Smooth muscle cell (in vitro differentiated cells): ENCODE measurements around the gene FBXW11. TPM values are rescaled to one million over a fixed set of nuclear protein-coding genes. Genes with fewer than 3 reads are reported as not detected.

Experiments
- DNase-seq: peaks from one replicate; lab custom pipeline; 2025; ENCODE audit not compliant: unreplicated experiment; lab: John Stamatoyannopoulos, UW
- H2AFZ ChIP-seq: fragments of 200-600 bp; sonication (generic); 2 replicates; pipeline ENCODE4 v1.6.0; 2016; ENCODE audit warnings: antibody characterized with exemption, low read depth, mild to moderate bottlenecking
- H3F3A ChIP-seq: fragments of 200-600 bp; sonication (generic); 2 replicates; pipeline ENCODE4 v1.6.0; 2017; ENCODE audit warnings: antibody characterized with exemption, low read depth
- H3K27ac ChIP-seq: fragments of 200-600 bp; sonication (generic); 2 replicates; pipeline ENCODE4 v1.5.1; 2016; ENCODE audit warnings: low read depth, mild to moderate bottlenecking
- H3K27me3 ChIP-seq: fragments of 200-600 bp; sonication (generic); 2 replicates; pipeline ENCODE4 v1.6.1; 2016; ENCODE audit warnings: low read depth, mild to moderate bottlenecking
- H3K36me3 ChIP-seq: fragments of 200-600 bp; sonication (generic); 2 replicates; pipeline ENCODE4 v1.5.1; 2016; ENCODE audit warnings: low read depth
- H3K4me1 ChIP-seq: fragments of 200-600 bp; sonication (generic); 2 replicates; pipeline ENCODE4 v1.5.1; 2016; ENCODE audit warnings: low read depth
- H3K4me2 ChIP-seq: fragments of 200-600 bp; sonication (generic); 2 replicates; pipeline ENCODE4 v1.6.0; 2016; ENCODE audit warnings: mild to moderate bottlenecking
- H3K4me3 ChIP-seq: fragments of 200-600 bp; sonication (generic); 2 replicates; pipeline ENCODE4 v1.5.1; 2016; ENCODE audit warnings: mild to moderate bottlenecking
- H3K79me2 ChIP-seq: fragments of 200-600 bp; sonication (generic); 2 replicates; pipeline ENCODE4 v1.6.0; 2016; ENCODE audit warnings: low read depth, mild to moderate bottlenecking
- H3K9ac ChIP-seq: fragments of 200-600 bp; sonication (generic); 2 replicates; pipeline ENCODE4 v1.6.0; 2016; ENCODE audit warnings: low read depth
- H3K9me3 ChIP-seq: fragments of 200-600 bp; sonication (generic); replicated peaks from 2 replicates; pipeline ENCODE4 v1.5.1; 2016; ENCODE audit warnings: low read depth
- H4K20me1 ChIP-seq: fragments of 200-600 bp; sonication (generic); 2 replicates; pipeline ENCODE4 v1.6.0; 2016; ENCODE audit warnings: low read depth
- WGBS: methylation state at CpG from one replicate; pipeline ENCODE4 v1.1.7; 2016; ENCODE audit warnings: low lambda C conversion rate; 5-methylcytosine and 5-hydroxymethylcytosine counted together
- polyA plus RNA-seq: library from polyadenylated mRNA; unstranded; fragments of >200 nt; fragmentation: Nextera tagmentation; extraction: Ambion mirVana; gene quantifications from 2 replicates; pipeline ENCODE4 v1.2.1, GENCODE V29; 2016
- total RNA-seq: library from RNA; depleted of rRNA; stranded (reverse); fragments of >200 nt; gene quantifications from 2 replicates; pipeline ENCODE4 v1.2.3, GENCODE V29; 2014
- TF ChIP-seq, protein P1 (sequence below): fragments of 200-600 bp; sonication (generic); IDR thresholded peaks from 2 replicates; pipeline ENCODE4 v1.5.1; 2017; ENCODE audit warnings: borderline replicate concordance, mild to moderate bottlenecking, antibody characterized with exemption; ENCODE audit not compliant: insufficient read depth, poor library complexity, severe bottlenecking

The FBXW11 gene
- total and polyA plus RNA-seq, 2 experiments from 2014 or later: 27.4 to 83.7 TPM

DNA sequence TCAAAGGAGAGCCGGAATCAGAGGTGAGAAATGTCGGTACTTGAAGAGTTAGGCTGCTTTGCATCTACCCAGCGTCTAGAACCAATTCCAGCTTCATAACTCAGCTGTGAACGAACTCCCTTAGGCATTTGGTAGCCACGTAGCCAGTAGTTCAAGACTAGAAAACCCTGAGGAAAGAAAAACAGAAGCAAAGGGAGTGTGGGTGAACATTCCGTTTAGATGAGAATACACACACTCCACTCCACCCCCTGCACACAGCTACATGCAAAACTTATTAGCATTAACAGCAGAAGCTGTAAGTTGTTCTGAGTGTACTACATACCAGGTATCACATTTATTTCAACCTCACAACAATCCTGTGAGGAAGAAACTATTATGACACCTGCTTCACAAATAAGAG is 142.5 kb downstream of the FBXW11 start:
- no peak for DNase-seq
- Histone ChIP-seq H3F3A (no peaks in the 10 kb centered on the region), H3K4me2 (peak overlapping the region; percentile 52), H4K20me1 (peaks cover 47% of the 10 kb centered on the region), H2AFZ (no peak overlapping the region), H3K79me2 (no peaks in the 10 kb centered on the region), H3K9me3 (no peaks in the 10 kb centered on the region), H3K4me1 (no peaks in the 10 kb centered on the region), H3K36me3 (peaks cover 12% of the 10 kb centered on the region), H3K9ac (peak overlapping the region; percentile 21), H3K4me3 (no peak overlapping the region), H3K27me3 (no peaks in the 10 kb centered on the region), H3K27ac (peak overlapping the region; percentile 83)
- TF ChIP-seq, protein P1, sequence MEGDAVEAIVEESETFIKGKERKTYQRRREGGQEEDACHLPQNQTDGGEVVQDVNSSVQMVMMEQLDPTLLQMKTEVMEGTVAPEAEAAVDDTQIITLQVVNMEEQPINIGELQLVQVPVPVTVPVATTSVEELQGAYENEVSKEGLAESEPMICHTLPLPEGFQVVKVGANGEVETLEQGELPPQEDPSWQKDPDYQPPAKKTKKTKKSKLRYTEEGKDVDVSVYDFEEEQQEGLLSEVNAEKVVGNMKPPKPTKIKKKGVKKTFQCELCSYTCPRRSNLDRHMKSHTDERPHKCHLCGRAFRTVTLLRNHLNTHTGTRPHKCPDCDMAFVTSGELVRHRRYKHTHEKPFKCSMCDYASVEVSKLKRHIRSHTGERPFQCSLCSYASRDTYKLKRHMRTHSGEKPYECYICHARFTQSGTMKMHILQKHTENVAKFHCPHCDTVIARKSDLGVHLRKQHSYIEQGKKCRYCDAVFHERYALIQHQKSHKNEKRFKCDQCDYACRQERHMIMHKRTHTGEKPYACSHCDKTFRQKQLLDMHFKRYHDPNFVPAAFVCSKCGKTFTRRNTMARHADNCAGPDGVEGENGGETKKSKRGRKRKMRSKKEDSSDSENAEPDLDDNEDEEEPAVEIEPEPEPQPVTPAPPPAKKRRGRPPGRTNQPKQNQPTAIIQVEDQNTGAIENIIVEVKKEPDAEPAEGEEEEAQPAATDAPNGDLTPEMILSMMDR: no peak
- 48% methylated on average over 6 of the region's 6 CpGs for WGBS

DNA sequence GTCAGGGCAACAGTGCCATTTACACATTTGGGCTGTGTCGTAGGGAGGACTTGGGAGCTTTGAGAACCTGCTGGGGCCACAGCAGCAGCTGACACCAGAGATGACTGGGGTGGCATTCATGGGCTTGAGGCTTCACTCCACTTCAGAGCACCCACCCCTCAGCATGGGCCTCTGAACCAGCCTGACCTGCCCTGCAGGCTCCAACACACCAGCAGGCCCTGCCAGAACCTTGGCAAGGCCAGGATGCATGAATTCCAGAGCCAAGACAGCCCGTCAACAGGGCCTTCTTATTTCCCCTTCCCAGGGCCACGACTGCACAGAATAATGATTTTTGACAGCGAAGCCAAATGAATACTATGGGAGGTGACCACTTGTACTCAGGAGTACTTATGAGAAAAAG is 143.8 kb downstream of the FBXW11 start:
- Histone ChIP-seq H4K20me1 (peaks cover 47% of the 10 kb centered on the region), H3K9ac (no peak overlapping the region), H2AFZ (no peak overlapping the region), H3K27me3 (no peaks in the 10 kb centered on the region), H3K9me3 (no peaks in the 10 kb centered on the region), H3K79me2 (no peaks in the 10 kb centered on the region), H3K36me3 (no peaks in the 10 kb centered on the region), H3K27ac (no peak overlapping the region), H3F3A (no peaks in the 10 kb centered on the region), H3K4me3 (no peak overlapping the region), H3K4me2 (no peak overlapping the region), H3K4me1 (peaks cover 4% of the 10 kb centered on the region)
- TF ChIP-seq, protein P1: no peak
- DNase-seq: no peak
- 84% methylated on average over 4 of the region's 4 CpGs for WGBS

DNA sequence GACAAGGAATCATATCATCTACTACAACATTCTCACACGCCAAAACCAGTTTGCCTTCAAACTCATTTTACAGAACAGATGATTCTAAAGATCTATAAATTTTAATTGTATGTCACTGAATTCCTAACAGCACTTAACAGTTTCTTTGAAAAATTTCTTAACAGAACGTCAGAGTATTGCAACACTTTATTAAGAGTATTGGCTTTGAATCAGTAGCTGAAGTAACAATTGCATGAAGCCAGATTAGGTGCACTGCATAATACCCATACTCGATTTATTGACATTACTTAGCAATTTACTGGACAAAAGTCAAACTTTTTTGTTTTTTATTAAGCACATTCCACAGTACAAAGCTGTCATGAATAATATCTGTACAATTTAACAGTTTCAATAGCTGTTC is 145.1 kb downstream of the FBXW11 start:
- no peak for DNase-seq
- H4K20me1 ChIP-seq: peaks cover 47% of the 10 kb centered on the region
- TF ChIP-seq, protein P1: no peak
- H3K79me2 ChIP-seq: no peaks in the 10 kb centered on the region
- H3K36me3 ChIP-seq: no peaks in the 10 kb centered on the region
- WGBS: 93% methylated on average over 3 of the region's 3 CpGs
- no peak overlapping the region for H3K4me3 ChIP-seq
- no peak overlapping the region for H3K27ac ChIP-seq
- no peak overlapping the region for H3K4me2 ChIP-seq
- H2AFZ ChIP-seq: no peak overlapping the region
- no peaks in the 10 kb centered on the region for H3K27me3 ChIP-seq
- peaks cover 7% of the 10 kb centered on the region for H3K4me1 ChIP-seq
- H3K9ac ChIP-seq: no peak overlapping the region
- H3F3A ChIP-seq: no peaks in the 10 kb centered on the region
- H3K9me3 ChIP-seq: no peaks in the 10 kb centered on the region

DNA sequence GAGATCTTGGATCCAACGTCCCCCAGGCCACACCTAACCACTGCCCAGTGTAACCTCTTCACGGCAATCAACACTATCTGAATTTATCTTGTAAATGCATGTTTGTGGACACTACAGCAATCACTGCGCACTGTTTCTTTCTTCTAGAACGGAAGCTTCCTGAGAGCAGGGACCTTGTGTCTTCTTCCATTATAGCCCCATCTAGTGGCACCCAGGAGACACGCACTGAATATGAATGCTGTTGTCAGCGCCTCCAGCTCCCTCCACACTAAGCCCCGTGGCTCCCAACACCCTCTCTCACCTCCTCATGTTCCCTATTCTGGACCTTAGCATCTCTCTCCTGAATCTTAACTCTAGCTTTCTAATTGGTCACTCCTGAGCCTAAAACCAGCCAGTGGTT is 148.1 kb downstream of the FBXW11 start:
- Histone ChIP-seq H3K27me3 (no peaks in the 10 kb centered on the region), H3K4me2 (no peak overlapping the region), H3K4me1 (peaks cover 7% of the 10 kb centered on the region), H3K79me2 (no peaks in the 10 kb centered on the region), H4K20me1 (peaks cover 24% of the 10 kb centered on the region), H3K9me3 (no peaks in the 10 kb centered on the region), H2AFZ (no peak overlapping the region), H3K4me3 (no peak overlapping the region), H3K9ac (no peak overlapping the region), H3K36me3 (no peaks in the 10 kb centered on the region), H3F3A (no peaks in the 10 kb centered on the region), H3K27ac (no peak overlapping the region)
- no peak for DNase-seq
- WGBS: 84% methylated on average over 7 of the region's 7 CpGs
- TF ChIP-seq, protein P1: peak; percentile 38
